SK-N-SH (cell line): ENCODE data around the gene RGS9. TPM values are rescaled to one million over a fixed set of nuclear protein-coding genes. Genes with fewer than 3 reads are reported as not detected.

Experiments used
- CTCF ChIA-PET: fragments of 300-600, 350-600 bp; formaldehyde crosslinking; extraction: SDS; loops from one replicate; lab custom pipeline; 2021; lab: Yijun Ruan, JAX
- POLR2A ChIA-PET: fragments of 350-600 bp; sonication (Branson Sonifier 250); formaldehyde crosslinking; extraction: SDS; loops from one replicate; lab custom pipeline; 2020; ENCODE audit warnings: antibody characterized with exemption, inconsistent platforms; lab: Yijun Ruan, JAX
- DNase-seq: peaks from one replicate; pipeline ENCODE4 v3.0.0; 2012
- H2AFZ ChIP-seq: fragments of 200-600 bp; sonication (generic); 2 replicates; pipeline ENCODE4 v1.8.1; 2016; ENCODE audit warnings: antibody characterized with exemption, mild to moderate bottlenecking, low read depth
- H3F3A ChIP-seq: fragments of 200-600 bp; sonication (generic); replicated peaks from 2 replicates; pipeline ENCODE3; 2016; ENCODE audit warnings: antibody characterized with exemption, mild to moderate bottlenecking; ENCODE audit not compliant: insufficient read depth
- H3K27ac ChIP-seq, 2 experiments: fragments of 200-500 bp in 1 of 2; fragments of 200-600 bp in 1 of 2; sonication (Bioruptor generic) in 1 of 2; sonication (generic), shearing (Covaris generic) in 1 of 2; 2 replicates each; pipeline versions ENCODE4 v1.5.1 to v1.6.1; 2014 to 2016; ENCODE audit warnings: low read depth in 2 of 2, inconsistent platforms in 1 of 2, low read length in 1 of 2, mild to moderate bottlenecking in 1 of 2, mixed read lengths in 1 of 2
- H3K27me3 ChIP-seq: fragments of 200-600 bp; sonication (generic), shearing (Covaris generic); 2 replicates; pipeline ENCODE4 v1.6.1; 2016; ENCODE audit warnings: mixed run types; ENCODE audit not compliant: insufficient read depth
- H3K36me3 ChIP-seq, 2 experiments: fragments of 200-500 bp in 1 of 2; fragments of 200-600 bp in 1 of 2; sonication (Bioruptor generic) in 1 of 2; sonication (generic) in 1 of 2; replicated peaks in 1 of 2; 2 replicates each; pipeline versions ENCODE3 to v1.5.1; 2014 to 2016; ENCODE audit warnings: low read length in 1 of 2, mild to moderate bottlenecking in 1 of 2; ENCODE audit not compliant: insufficient read depth in 2 of 2, control insufficient read depth in 1 of 2
- H3K4me1 ChIP-seq, 2 experiments: fragments of 200-500 bp in 1 of 2; fragments of 200-600 bp in 1 of 2; sonication (Bioruptor generic) in 1 of 2; sonication (generic), shearing (Covaris generic) in 1 of 2; 2 replicates each; pipeline versions ENCODE4 v1.5.1 to v1.6.1; 2014 to 2016; ENCODE audit warnings: low read depth in 1 of 2, low read length in 1 of 2, mixed run types in 1 of 2; ENCODE audit not compliant: insufficient read depth in 2 of 2, control insufficient read depth in 1 of 2
- H3K4me2 ChIP-seq: fragments of 200-600 bp; sonication (generic), shearing (Covaris generic); 2 replicates; pipeline ENCODE4 v1.6.1; 2017; ENCODE audit warnings: mixed run types
- H3K4me3 ChIP-seq, 2 experiments: fragments of 200-500 bp in 1 of 2; fragments of 200-600 bp in 1 of 2; sonication (Bioruptor generic) in 1 of 2; sonication (generic), shearing (Covaris generic) in 1 of 2; 2 replicates each; pipeline versions ENCODE4 v1.5.1 to v1.8.1; 2014 to 2016; ENCODE audit warnings: low read depth in 2 of 2, inconsistent platforms in 1 of 2, low read length in 1 of 2, mild to moderate bottlenecking in 1 of 2, mixed read lengths in 1 of 2, moderate library complexity in 1 of 2
- H3K79me2 ChIP-seq: fragments of 200-600 bp; sonication (generic); 2 replicates; pipeline ENCODE4 v1.8.1; 2017; ENCODE audit warnings: mild to moderate bottlenecking; ENCODE audit not compliant: insufficient read depth
- H3K9ac ChIP-seq: fragments of 200-600 bp; sonication (generic); 2 replicates; pipeline ENCODE4 v1.6.1; 2017; ENCODE audit warnings: mixed run types
- H3K9me2 ChIP-seq: fragments of 200-600 bp; sonication (generic); 2 replicates; pipeline ENCODE4 v1.6.1; 2017; ENCODE audit warnings: mixed run types
- H3K9me3 ChIP-seq: fragments of 200-600 bp; sonication (generic); 2 replicates; pipeline ENCODE4 v1.6.1; 2017; ENCODE audit warnings: mixed run types, mild to moderate bottlenecking, moderate library complexity
- H4K20me1 ChIP-seq: fragments of 200-600 bp; sonication (generic); 2 replicates; pipeline ENCODE4 v1.6.1; 2017; ENCODE audit warnings: mild to moderate bottlenecking, mixed run types; ENCODE audit not compliant: insufficient read depth
- CHD2 ChIP-seq: fragments of 150-350 bp; IDR thresholded peaks from 2 replicates; pipeline ENCODE4 v1.6.1; 2018; ENCODE audit warnings: low read length; ENCODE audit not compliant: partially characterized antibody
- ELF1 ChIP-seq: IDR thresholded peaks from 2 replicates; pipeline ENCODE4 v1.4.0; 2012
- FOSL2 ChIP-seq: IDR thresholded peaks from 2 replicates; pipeline ENCODE4 v1.4.0; 2012; ENCODE audit warnings: low read depth, mild to moderate bottlenecking, moderate library complexity, borderline replicate concordance
- FOXM1 ChIP-seq: IDR thresholded peaks from 2 replicates; pipeline ENCODE4 v1.4.0; 2012; ENCODE audit warnings: low read depth, mild to moderate bottlenecking
- GABPA ChIP-seq: IDR thresholded peaks from 2 replicates; pipeline ENCODE4 v1.4.0; 2012; ENCODE audit warnings: low read depth, mild to moderate bottlenecking
- JUND ChIP-seq: IDR thresholded peaks from 2 replicates; pipeline ENCODE4 v1.4.0; 2012
- MEF2A ChIP-seq: IDR thresholded peaks from 2 replicates; pipeline ENCODE4 v1.4.0; 2012; ENCODE audit warnings: low read depth, borderline replicate concordance
- MXI1 ChIP-seq: IDR thresholded peaks from 2 replicates; pipeline ENCODE4 v1.6.1; 2012; ENCODE audit warnings: mild to moderate bottlenecking, low read depth, low read length, improper control_type of control experiment
- NFIC ChIP-seq: IDR thresholded peaks from 2 replicates; pipeline ENCODE4 v1.4.0; 2012; ENCODE audit warnings: borderline replicate concordance
- RCOR1 ChIP-seq: fragments of 150-350 bp; IDR thresholded peaks from 2 replicates; pipeline ENCODE4 v1.6.1; 2017; ENCODE audit warnings: antibody characterized with exemption, low read length
- RFX5 ChIP-seq: IDR thresholded peaks from 2 replicates; pipeline ENCODE4 v1.6.1; 2012; ENCODE audit warnings: mild to moderate bottlenecking, improper control_type of control experiment, low read length
- SIN3A ChIP-seq: IDR thresholded peaks from 2 replicates; pipeline ENCODE4 v1.6.1; 2012; ENCODE audit warnings: low read depth, mild to moderate bottlenecking, low read length, moderate library complexity, borderline replicate concordance
- TCF12 ChIP-seq: IDR thresholded peaks from 2 replicates; pipeline ENCODE4 v1.4.0; 2012
- TEAD4 ChIP-seq: IDR thresholded peaks from 2 replicates; pipeline ENCODE4 v1.4.0; 2012; ENCODE audit warnings: mild to moderate bottlenecking, borderline replicate concordance; ENCODE audit not compliant: insufficient read depth
- YY1 ChIP-seq: IDR thresholded peaks from 2 replicates; pipeline ENCODE4 v1.4.0; 2012; ENCODE audit warnings: low read depth, mild to moderate bottlenecking
- WGBS: methylation state at CpG from one replicate; pipeline ENCODE4 v1.1.6; 2017; ENCODE audit warnings: low lambda C conversion rate; 5-methylcytosine and 5-hydroxymethylcytosine counted together
- polyA plus RNA-seq, 3 experiments: library from polyadenylated mRNA; depleted of rRNA; stranded (reverse); fragments of >200 nt; gene quantifications; 2 replicates each; pipeline ENCODE4 v1.2.3, GENCODE V29; 2012
- TF ChIP-seq, protein P1 (sequence below): IDR thresholded peaks from 2 replicates; pipeline ENCODE4 v1.4.0; 2012; ENCODE audit warnings: low read depth, borderline replicate concordance
- TF ChIP-seq, protein P2 (sequence below): fragments of 200-600 bp; sonication (generic); IDR thresholded peaks from 2 replicates; pipeline ENCODE4 v1.6.1; 2017; ENCODE audit warnings: antibody characterized with exemption, mild to moderate bottlenecking, moderate library complexity
- TF ChIP-seq, protein P3 (sequence below): IDR thresholded peaks from 2 replicates; pipeline ENCODE4 v1.6.1; 2012; ENCODE audit warnings: mild to moderate bottlenecking, low read depth, low read length, moderate library complexity
- TF ChIP-seq, protein P4 (sequence below): IDR thresholded peaks from 2 replicates; pipeline ENCODE4 v1.4.0; 2012; ENCODE audit warnings: low read depth
- TF ChIP-seq, protein P5 (sequence below): IDR thresholded peaks from 2 replicates; pipeline ENCODE4; 2012
- TF ChIP-seq, protein P6 (sequence below): IDR thresholded peaks from 2 replicates; pipeline ENCODE4 v1.4.0; 2012; ENCODE audit warnings: low read depth, borderline replicate concordance

The RGS9 gene
- polyA plus RNA-seq, 1 of the 3 experiments (the other 2 are of a cell fraction), result 1.4 TPM

DNA sequence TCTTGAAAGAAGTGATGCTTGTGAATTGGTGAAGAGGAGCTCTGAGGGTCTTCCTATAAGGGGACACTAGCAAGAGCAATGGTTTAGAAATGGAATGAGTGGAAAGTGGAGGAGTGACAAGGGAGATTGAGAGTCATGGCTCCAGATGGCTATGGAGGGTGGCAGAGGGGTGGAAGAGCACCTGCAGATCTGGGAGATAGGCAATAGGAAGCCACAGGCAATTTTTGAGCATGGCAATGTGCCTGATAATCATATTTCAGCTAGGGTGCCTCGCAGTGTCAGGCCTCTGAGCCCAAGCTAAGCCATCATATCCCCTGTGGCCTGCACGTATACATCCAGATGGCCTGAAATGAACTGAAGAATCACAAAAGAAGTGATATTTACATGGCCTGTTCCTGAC is 21.5 kb downstream of the RGS9 start (continued):
- TF ChIP-seq YY1 (no peak), RFX5 (no peak), FOXM1 (no peak), ELF1 (no peak), NFIC (no peak), MXI1 (no peak), GABPA (no peak), JUND (no peak)
- TF ChIP-seq, protein P1, sequence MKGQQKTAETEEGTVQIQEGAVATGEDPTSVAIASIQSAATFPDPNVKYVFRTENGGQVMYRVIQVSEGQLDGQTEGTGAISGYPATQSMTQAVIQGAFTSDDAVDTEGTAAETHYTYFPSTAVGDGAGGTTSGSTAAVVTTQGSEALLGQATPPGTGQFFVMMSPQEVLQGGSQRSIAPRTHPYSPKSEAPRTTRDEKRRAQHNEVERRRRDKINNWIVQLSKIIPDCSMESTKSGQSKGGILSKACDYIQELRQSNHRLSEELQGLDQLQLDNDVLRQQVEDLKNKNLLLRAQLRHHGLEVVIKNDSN, result no peak

DNA sequence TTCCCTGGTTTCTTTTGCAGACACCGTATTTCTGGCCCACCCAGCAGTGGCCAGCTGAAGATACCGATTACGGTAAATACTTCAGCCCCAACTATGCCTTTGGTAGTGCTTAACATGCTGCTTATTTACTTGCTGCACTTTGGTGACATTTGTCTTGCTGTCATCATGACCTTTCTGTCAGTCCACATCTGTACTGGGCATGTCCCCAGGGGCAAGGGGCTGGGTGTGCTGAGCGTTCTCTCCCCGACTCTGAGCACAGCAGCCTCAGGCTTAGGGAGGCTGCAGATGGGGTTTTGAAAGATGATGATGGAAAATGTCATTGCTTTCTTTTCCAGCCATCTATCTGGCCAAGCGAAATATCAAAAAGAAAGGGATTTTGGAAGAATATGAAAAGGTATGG is 23.3 kb downstream of the RGS9 start:
- no peaks in the 10 kb centered on the region for H3K27me3 ChIP-seq
- H3K4me3 ChIP-seq, result no peak overlapping the region
- no peaks in the 10 kb centered on the region for H3K9me3 ChIP-seq
- no peaks in the 10 kb centered on the region for H3K9me2 ChIP-seq
- WGBS, result 83% methylated on average over 6 of the region's 6 CpGs
- H4K20me1 ChIP-seq, result no peaks in the 10 kb centered on the region
- H3K27ac ChIP-seq, result no peak overlapping the region
- H2AFZ ChIP-seq, result no peak overlapping the region
- CTCF ChIA-PET, result interaction anchor here (1.0 to 10.7 kb wide), 2 partner anchors 24 to 60 kb away, joined by 3 to 79 read pairs; partner anchors contain the start of gene RGS9
- POLR2A ChIA-PET, result no interaction called here
- no peak for DNase-seq
- H3K4me1 ChIP-seq, result peaks cover 0 to 10% of the 10 kb centered on the region in 2 experiments; a peak in 1 of 4 replicates
- H3K9ac ChIP-seq, result no peak overlapping the region
- no peaks in the 10 kb centered on the region for H3F3A ChIP-seq
- no peaks in the 10 kb centered on the region for H3K79me2 ChIP-seq
- TF ChIP-seq, protein P2, sequence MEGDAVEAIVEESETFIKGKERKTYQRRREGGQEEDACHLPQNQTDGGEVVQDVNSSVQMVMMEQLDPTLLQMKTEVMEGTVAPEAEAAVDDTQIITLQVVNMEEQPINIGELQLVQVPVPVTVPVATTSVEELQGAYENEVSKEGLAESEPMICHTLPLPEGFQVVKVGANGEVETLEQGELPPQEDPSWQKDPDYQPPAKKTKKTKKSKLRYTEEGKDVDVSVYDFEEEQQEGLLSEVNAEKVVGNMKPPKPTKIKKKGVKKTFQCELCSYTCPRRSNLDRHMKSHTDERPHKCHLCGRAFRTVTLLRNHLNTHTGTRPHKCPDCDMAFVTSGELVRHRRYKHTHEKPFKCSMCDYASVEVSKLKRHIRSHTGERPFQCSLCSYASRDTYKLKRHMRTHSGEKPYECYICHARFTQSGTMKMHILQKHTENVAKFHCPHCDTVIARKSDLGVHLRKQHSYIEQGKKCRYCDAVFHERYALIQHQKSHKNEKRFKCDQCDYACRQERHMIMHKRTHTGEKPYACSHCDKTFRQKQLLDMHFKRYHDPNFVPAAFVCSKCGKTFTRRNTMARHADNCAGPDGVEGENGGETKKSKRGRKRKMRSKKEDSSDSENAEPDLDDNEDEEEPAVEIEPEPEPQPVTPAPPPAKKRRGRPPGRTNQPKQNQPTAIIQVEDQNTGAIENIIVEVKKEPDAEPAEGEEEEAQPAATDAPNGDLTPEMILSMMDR, result no peak
- TF ChIP-seq SIN3A, result no peak
- TF ChIP-seq, protein P3, sequence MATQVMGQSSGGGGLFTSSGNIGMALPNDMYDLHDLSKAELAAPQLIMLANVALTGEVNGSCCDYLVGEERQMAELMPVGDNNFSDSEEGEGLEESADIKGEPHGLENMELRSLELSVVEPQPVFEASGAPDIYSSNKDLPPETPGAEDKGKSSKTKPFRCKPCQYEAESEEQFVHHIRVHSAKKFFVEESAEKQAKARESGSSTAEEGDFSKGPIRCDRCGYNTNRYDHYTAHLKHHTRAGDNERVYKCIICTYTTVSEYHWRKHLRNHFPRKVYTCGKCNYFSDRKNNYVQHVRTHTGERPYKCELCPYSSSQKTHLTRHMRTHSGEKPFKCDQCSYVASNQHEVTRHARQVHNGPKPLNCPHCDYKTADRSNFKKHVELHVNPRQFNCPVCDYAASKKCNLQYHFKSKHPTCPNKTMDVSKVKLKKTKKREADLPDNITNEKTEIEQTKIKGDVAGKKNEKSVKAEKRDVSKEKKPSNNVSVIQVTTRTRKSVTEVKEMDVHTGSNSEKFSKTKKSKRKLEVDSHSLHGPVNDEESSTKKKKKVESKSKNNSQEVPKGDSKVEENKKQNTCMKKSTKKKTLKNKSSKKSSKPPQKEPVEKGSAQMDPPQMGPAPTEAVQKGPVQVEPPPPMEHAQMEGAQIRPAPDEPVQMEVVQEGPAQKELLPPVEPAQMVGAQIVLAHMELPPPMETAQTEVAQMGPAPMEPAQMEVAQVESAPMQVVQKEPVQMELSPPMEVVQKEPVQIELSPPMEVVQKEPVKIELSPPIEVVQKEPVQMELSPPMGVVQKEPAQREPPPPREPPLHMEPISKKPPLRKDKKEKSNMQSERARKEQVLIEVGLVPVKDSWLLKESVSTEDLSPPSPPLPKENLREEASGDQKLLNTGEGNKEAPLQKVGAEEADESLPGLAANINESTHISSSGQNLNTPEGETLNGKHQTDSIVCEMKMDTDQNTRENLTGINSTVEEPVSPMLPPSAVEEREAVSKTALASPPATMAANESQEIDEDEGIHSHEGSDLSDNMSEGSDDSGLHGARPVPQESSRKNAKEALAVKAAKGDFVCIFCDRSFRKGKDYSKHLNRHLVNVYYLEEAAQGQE, result no peak
- TF ChIP-seq MEF2A, result no peak
- TF ChIP-seq, protein P1, result no peak
- TF ChIP-seq, protein P4, sequence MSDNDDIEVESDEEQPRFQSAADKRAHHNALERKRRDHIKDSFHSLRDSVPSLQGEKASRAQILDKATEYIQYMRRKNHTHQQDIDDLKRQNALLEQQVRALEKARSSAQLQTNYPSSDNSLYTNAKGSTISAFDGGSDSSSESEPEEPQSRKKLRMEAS, result no peak
- TF ChIP-seq FOSL2, result no peak
- no peak for TF ChIP-seq MXI1
- TF ChIP-seq, protein P5, sequence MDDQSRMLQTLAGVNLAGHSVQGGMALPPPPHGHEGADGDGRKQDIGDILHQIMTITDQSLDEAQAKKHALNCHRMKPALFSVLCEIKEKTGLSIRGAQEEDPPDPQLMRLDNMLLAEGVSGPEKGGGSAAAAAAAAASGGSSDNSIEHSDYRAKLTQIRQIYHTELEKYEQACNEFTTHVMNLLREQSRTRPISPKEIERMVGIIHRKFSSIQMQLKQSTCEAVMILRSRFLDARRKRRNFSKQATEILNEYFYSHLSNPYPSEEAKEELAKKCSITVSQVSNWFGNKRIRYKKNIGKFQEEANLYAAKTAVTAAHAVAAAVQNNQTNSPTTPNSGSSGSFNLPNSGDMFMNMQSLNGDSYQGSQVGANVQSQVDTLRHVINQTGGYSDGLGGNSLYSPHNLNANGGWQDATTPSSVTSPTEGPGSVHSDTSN, result no peak
- no peak for TF ChIP-seq YY1
- no peak for TF ChIP-seq CHD2
- no peak for TF ChIP-seq RFX5
- TF ChIP-seq NFIC, result no peak
- no peak for TF ChIP-seq FOXM1
- TF ChIP-seq TCF12, result no peak
- TF ChIP-seq TEAD4, result no peak
- no peak for TF ChIP-seq RCOR1
- TF ChIP-seq, protein P6, sequence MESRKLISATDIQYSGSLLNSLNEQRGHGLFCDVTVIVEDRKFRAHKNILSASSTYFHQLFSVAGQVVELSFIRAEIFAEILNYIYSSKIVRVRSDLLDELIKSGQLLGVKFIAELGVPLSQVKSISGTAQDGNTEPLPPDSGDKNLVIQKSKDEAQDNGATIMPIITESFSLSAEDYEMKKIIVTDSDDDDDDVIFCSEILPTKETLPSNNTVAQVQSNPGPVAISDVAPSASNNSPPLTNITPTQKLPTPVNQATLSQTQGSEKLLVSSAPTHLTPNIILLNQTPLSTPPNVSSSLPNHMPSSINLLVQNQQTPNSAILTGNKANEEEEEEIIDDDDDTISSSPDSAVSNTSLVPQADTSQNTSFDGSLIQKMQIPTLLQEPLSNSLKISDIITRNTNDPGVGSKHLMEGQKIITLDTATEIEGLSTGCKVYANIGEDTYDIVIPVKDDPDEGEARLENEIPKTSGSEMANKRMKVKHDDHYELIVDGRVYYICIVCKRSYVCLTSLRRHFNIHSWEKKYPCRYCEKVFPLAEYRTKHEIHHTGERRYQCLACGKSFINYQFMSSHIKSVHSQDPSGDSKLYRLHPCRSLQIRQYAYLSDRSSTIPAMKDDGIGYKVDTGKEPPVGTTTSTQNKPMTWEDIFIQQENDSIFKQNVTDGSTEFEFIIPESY, result no peak
- TF ChIP-seq, all 33 proteins: peak for 0
- Histone ChIP-seq H3K4me2 (no peak overlapping the region), H3K36me3 (no peaks in the 10 kb centered on the region)
